HCT116 (cell line): ENCODE data around the gene TSPAN13. TPM values are rescaled to one million over a fixed set of nuclear protein-coding genes. Genes with fewer than 3 reads are reported as not detected.

Experiments used
- ATAC-seq: fragments of 200-7000 bp; cut with Tn5 transposase; 2 replicates; pipeline ENCODE4 v1.9.1; 2020; ENCODE audit warnings: mild to moderate bottlenecking, moderate library complexity
- BruUV-seq: library from RNA; stranded (reverse); fragments of 400-500 nt; replicated peaks from 2 replicates; lab custom pipeline; 2021; lab: Mats Ljungman, UMichigan
- CTCF ChIA-PET: fragments of 300-600 bp; sonication (Branson Sonifier 250); formaldehyde crosslinking; loops from one replicate; lab custom pipeline; 2021; ENCODE audit warnings: antibody characterized with exemption; lab: Charles Lee
- POLR2A ChIA-PET: fragments of 300-600, 350-600 bp; sonication (Branson Sonifier 250); formaldehyde crosslinking; loops from one replicate; lab custom pipeline; 2021; ENCODE audit warnings: antibody characterized with exemption; lab: Charles Lee
- RAD21 ChIA-PET, 2 experiments: fragments of 300-600 bp; sonication (Branson Sonifier 250); formaldehyde crosslinking; loops; one replicate each; lab custom pipeline; 2023; ENCODE audit warnings: low total read pairs in 2 of 2; ENCODE audit not compliant: uncharacterized antibody in 2 of 2, unreplicated experiment in 2 of 2, low non-redundant PET in 1 of 2; lab: Charles Lee
- DNase-seq: peaks from one replicate; pipeline ENCODE4 v3.0.0-alpha.2; 2010; ENCODE audit warnings: low read depth, low spot score
- H2AFZ ChIP-seq: fragments of 200-600 bp; shearing (Covaris generic), sonication (generic); 2 replicates; pipeline ENCODE4 v1.6.1; 2017; ENCODE audit warnings: low read depth, mixed run types, mixed read lengths, antibody characterized with exemption, low read length; ENCODE audit not compliant: poor library complexity, severe bottlenecking
- H3K27ac ChIP-seq: 2 replicates; pipeline ENCODE4 v1.5.1; 2012; ENCODE audit warnings: low read depth, low read length
- H3K27me3 ChIP-seq: fragments of 200-600 bp; sonication (generic); 2 replicates; pipeline ENCODE4 v1.6.1; 2016; ENCODE audit warnings: mixed run types, low read length, mixed read lengths; ENCODE audit not compliant: insufficient read depth
- H3K36me3 ChIP-seq, 2 experiments: fragments of 200-500 bp in 1 of 2; fragments of 200-600 bp in 1 of 2; sonication (Bioruptor generic) in 1 of 2; sonication (generic) in 1 of 2; 2 replicates each; pipeline versions ENCODE4 v1.5.1 to v1.6.1; 2014 to 2016; ENCODE audit warnings: low read length in 2 of 2, inconsistent platforms in 1 of 2, mixed read lengths in 1 of 2, mixed run types in 1 of 2; ENCODE audit not compliant: insufficient read depth in 2 of 2, control insufficient read depth in 1 of 2
- H3K4me1 ChIP-seq, 2 experiments: fragments of 200-600 bp in 1 of 2; sonication (generic) in 1 of 2; 2 replicates each; pipeline versions ENCODE4 v1.5.1 to v1.6.1; 2012 to 2017; ENCODE audit warnings: low read length in 2 of 2, inconsistent platforms in 1 of 2, mild to moderate bottlenecking in 1 of 2, mixed read lengths in 1 of 2, mixed run types in 1 of 2, moderate library complexity in 1 of 2; ENCODE audit not compliant: insufficient read depth in 2 of 2, control insufficient read depth in 1 of 2
- H3K4me2 ChIP-seq: fragments of 200-600 bp; sonication (generic); 2 replicates; pipeline ENCODE4 v1.6.1; 2017; ENCODE audit warnings: mixed run types, low read length, mixed read lengths
- H3K4me3 ChIP-seq, 2 experiments: fragments of 200-600 bp in 1 of 2; sonication (generic) in 1 of 2; replicated peaks in 1 of 2; 2 replicates each; pipeline ENCODE4 v1.5.1; 2011 to 2016; ENCODE audit warnings: low read length in 2 of 2, control low read depth in 1 of 2, low read depth in 1 of 2, mild to moderate bottlenecking in 1 of 2, mixed read lengths in 1 of 2, mixed run types in 1 of 2
- H3K79me2 ChIP-seq: fragments of 200-600 bp; sonication (generic); 2 replicates; pipeline ENCODE4 v1.6.1; 2017; ENCODE audit warnings: mild to moderate bottlenecking, mixed run types, low read length, moderate library complexity, mixed read lengths; ENCODE audit not compliant: insufficient read depth
- H3K9ac ChIP-seq: fragments of 200-600 bp; sonication (generic); 2 replicates; pipeline ENCODE4 v1.6.1; 2016; ENCODE audit warnings: low read length, mixed read lengths
- H3K9me2 ChIP-seq: fragments of 200-600 bp; sonication (generic), shearing (Covaris generic); 2 replicates; pipeline ENCODE4 v1.6.1; 2017; ENCODE audit warnings: mixed run types, mild to moderate bottlenecking, moderate library complexity; ENCODE audit not compliant: insufficient read depth
- H3K9me3 ChIP-seq, 2 experiments: fragments of 200-500 bp in 1 of 2; fragments of 200-600 bp in 1 of 2; sonication (Bioruptor generic) in 1 of 2; sonication (generic) in 1 of 2; 2 replicates each; pipeline ENCODE4 v1.6.1; 2014 to 2017; ENCODE audit warnings: low read length in 2 of 2, mixed read lengths in 2 of 2, inconsistent platforms in 1 of 2, low read depth in 1 of 2, mild to moderate bottlenecking in 1 of 2, mixed run types in 1 of 2, moderate library complexity in 1 of 2; ENCODE audit not compliant: control insufficient read depth in 1 of 2, insufficient read depth in 1 of 2
- H4K20me1 ChIP-seq: fragments of 200-600 bp; sonication (generic), shearing (Covaris generic); 2 replicates; pipeline ENCODE4 v1.6.1; 2017; ENCODE audit warnings: mixed run types, mild to moderate bottlenecking, moderate library complexity; ENCODE audit not compliant: insufficient read depth
- ATF3 ChIP-seq: IDR thresholded peaks from 2 replicates; pipeline ENCODE4 v1.6.1; 2012
- EZH2phosphoT487 ChIP-seq: fragments of 200-600 bp; IDR thresholded peaks from 2 replicates; pipeline ENCODE4 v1.6.1; 2018; ENCODE audit warnings: antibody characterized with exemption, borderline replicate concordance
- FOSL1 ChIP-seq: IDR thresholded peaks from 2 replicates; pipeline ENCODE4 v1.6.1; 2012; ENCODE audit warnings: low read depth
- MAX ChIP-seq: IDR thresholded peaks from 2 replicates; pipeline ENCODE4 v1.6.1; 2012
- POLR2AphosphoS5 ChIP-seq: IDR thresholded peaks from 2 replicates; pipeline ENCODE4 v1.6.1; 2011; ENCODE audit warnings: mild to moderate bottlenecking, low read depth, low read length, moderate library complexity
- SIN3A ChIP-seq: IDR thresholded peaks from 2 replicates; pipeline ENCODE4 v1.6.1; 2012; ENCODE audit warnings: low read depth
- SRF ChIP-seq: IDR thresholded peaks from 2 replicates; pipeline ENCODE4 v1.6.1; 2012; ENCODE audit warnings: low read depth
- YY1 ChIP-seq: IDR thresholded peaks from 2 replicates; pipeline ENCODE4 v1.6.1; 2011; ENCODE audit warnings: low read length, low read depth, moderate library complexity, mild to moderate bottlenecking; ENCODE audit not compliant: insufficient replicate concordance; ENCODE audit errors: extremely low read depth
- ZFX ChIP-seq: fragments of 450-650 bp; IDR thresholded peaks from 2 replicates; pipeline ENCODE4 v1.6.1; 2017
- intact Hi-C: fragments of 100-400 bp; cut with micrococcal nuclease; formaldehyde crosslinking; loops from 2 replicates; pipeline ENCODE4 v1.10.0; 2022
- total RNA-seq: library from RNA; stranded (reverse); gene quantifications from one replicate; pipeline ENCODE4 v1.2.1, GENCODE V29; 2021; ENCODE audit not compliant: unreplicated experiment

TSPAN13 gene
- total RNA-seq, 1 experiment from 2014 or later: 18.5 TPM

- intact Hi-C loops: no loop called here
- H3K9me2 ChIP-seq: no peaks in the 10 kb centered on the region
- H4K20me1 ChIP-seq: no peaks in the 10 kb centered on the region
- H3K27me3 ChIP-seq: no peaks in the 10 kb centered on the region
- ChIA-PET RAD21 (no interaction called here), CTCF (no interaction called here), POLR2A (no interaction called here)
- H3K4me1 ChIP-seq: no peaks in the 10 kb centered on the region
- ATAC-seq: no peak
- DNase-seq: no peak
- H2AFZ ChIP-seq: no peak overlapping the region
- H3K4me2 ChIP-seq: no peak overlapping the region
- H3K27ac ChIP-seq: no peak overlapping the region
- no peaks in the 10 kb centered on the region for H3K9me3 ChIP-seq
- no peak for TF ChIP-seq SRF
- TF ChIP-seq POLR2AphosphoS5: no peak
- no peak for TF ChIP-seq YY1
- no peak for TF ChIP-seq ZFX
- no peak for TF ChIP-seq FOSL1
- TF ChIP-seq SIN3A: no peak
- H3K9ac ChIP-seq: no peak overlapping the region
- no peaks in the 10 kb centered on the region for H3K36me3 ChIP-seq
- H3K79me2 ChIP-seq: no peaks in the 10 kb centered on the region
- BruUV-seq: no TSS peak
- H3K4me3 ChIP-seq: no peak overlapping the region
Observed at GRCh38 chr7:16734148-16734726, 19.3 kb upstream of the TSPAN13 start.

- Histone ChIP-seq H3K79me2 (no peaks in the 10 kb centered on the region), H3K4me3 (no peak overlapping the region), H3K27ac (no peak overlapping the region), H3K36me3 (no peaks in the 10 kb centered on the region), H4K20me1 (no peaks in the 10 kb centered on the region), H3K4me1 (peaks cover 0 to 5% of the 10 kb centered on the region in 2 experiments; a peak in 2 of 4 replicates), H3K9ac (no peak overlapping the region), H3K9me3 (no peaks in the 10 kb centered on the region), H3K27me3 (no peaks in the 10 kb centered on the region), H2AFZ (no peak overlapping the region), H3K4me2 (no peak overlapping the region), H3K9me2 (no peaks in the 10 kb centered on the region)
- no TSS peak for BruUV-seq
- ChIA-PET POLR2A (no interaction called here), RAD21 (no interaction called here), CTCF (no interaction called here)
- no peak for DNase-seq
- ATAC-seq: no peak
- intact Hi-C loops: no loop called here
- TF ChIP-seq ATF3 (no peak), SRF (no peak), EZH2phosphoT487 (no peak), MAX (no peak)
Observed at GRCh38 chr7:16735020-16735419, 18.5 kb upstream of the TSPAN13 start.
